Endothelial cell of umbilical vein (primary cell): ENCODE data around the gene MYOM3. TPM values are rescaled to one million over a fixed set of nuclear protein-coding genes. Genes with fewer than 3 reads are reported as not detected.

Experiments
- BruUV-seq: library from RNA; stranded (reverse); fragments of 400-500 nt; replicated peaks from 2 replicates; lab custom pipeline; 2021; lab: Mats Ljungman, UMichigan
- CTCF ChIA-PET: fragments of 300-600, 350-600 bp; sonication (Branson Sonifier 250); formaldehyde crosslinking; loops from one replicate; lab custom pipeline; 2021; ENCODE audit warnings: antibody characterized with exemption, inconsistent platforms; lab: Charles Lee
- POLR2A ChIA-PET: fragments of 300-600, 350-600 bp; sonication (Branson Sonifier 250); formaldehyde crosslinking; loops from one replicate; lab custom pipeline; 2021; ENCODE audit warnings: antibody characterized with exemption, inconsistent platforms; lab: Charles Lee
- DNase-seq: peaks from one replicate; pipeline ENCODE4 v3.0.0-alpha.2; 2011; ENCODE audit warnings: low read depth, low spot score
- FAIRE-seq: peaks from 2 replicates; lab custom pipeline; 2011; peaks lifted over from hg19 to GRCh38; lab: Jason Lieb, UNC
- H2AFZ ChIP-seq: 2 replicates; pipeline ENCODE4 v1.6.0; 2012; ENCODE audit warnings: low read depth, low read length, control low read depth, inconsistent platforms
- H3K27ac ChIP-seq: 2 replicates; pipeline ENCODE4 v1.5.1; 2011; ENCODE audit warnings: low read depth, mild to moderate bottlenecking, control low read depth, low read length, moderate library complexity; ENCODE audit not compliant: insufficient read depth
- H3K27me3 ChIP-seq, 2 experiments: 2 replicates each; pipeline versions ENCODE4 v1.6.0 to v1.6.1; 2011; ENCODE audit warnings: low read length in 2 of 2, mixed read lengths in 1 of 2; ENCODE audit not compliant: control insufficient read depth in 2 of 2, insufficient read depth in 2 of 2
- H3K36me3 ChIP-seq, 2 experiments: 2 replicates in 1 of 2; 3 replicates in 1 of 2; pipeline ENCODE4 v1.5.1; 2011; ENCODE audit warnings: low read length in 2 of 2, mild to moderate bottlenecking in 1 of 2, moderate library complexity in 1 of 2; ENCODE audit not compliant: control insufficient read depth in 2 of 2, insufficient read depth in 2 of 2; ENCODE audit errors: extremely low read depth in 1 of 2
- H3K4me1 ChIP-seq: 3 replicates; pipeline ENCODE4 v1.5.1; 2011; ENCODE audit warnings: mild to moderate bottlenecking, low read length; ENCODE audit not compliant: control insufficient read depth, insufficient read depth; ENCODE audit errors: extremely low read depth
- H3K4me2 ChIP-seq: 2 replicates; pipeline ENCODE4 v1.6.1; 2011; ENCODE audit warnings: low read length, control low read depth, mixed read lengths; ENCODE audit not compliant: insufficient read depth
- H3K4me3 ChIP-seq, 3 experiments: fragments of 200-600 bp in 1 of 3; sonication (generic), shearing (Covaris generic) in 1 of 3; replicated peaks in 1 of 3; 2 replicates each; pipeline ENCODE4 v1.5.1; 2011 to 2016; ENCODE audit warnings: control low read depth in 3 of 3, low read length in 3 of 3, mild to moderate bottlenecking in 2 of 3, inconsistent platforms in 1 of 3, low read depth in 1 of 3, moderate library complexity in 1 of 3; ENCODE audit not compliant: insufficient read depth in 1 of 3
- H3K79me2 ChIP-seq: 2 replicates; pipeline ENCODE4 v1.6.0; 2012; ENCODE audit warnings: low read length, inconsistent platforms; ENCODE audit not compliant: control insufficient read depth, insufficient read depth
- H3K9ac ChIP-seq: replicated peaks from 2 replicates; pipeline ENCODE3; 2011; ENCODE audit warnings: low read length, control low read depth; ENCODE audit not compliant: insufficient read depth; ENCODE audit errors: extremely low read depth
- H3K9me1 ChIP-seq: replicated peaks from 3 replicates; pipeline ENCODE4 v1.6.0; 2011; ENCODE audit warnings: mild to moderate bottlenecking, low read length; ENCODE audit not compliant: control insufficient read depth, insufficient read depth; ENCODE audit errors: extremely low read depth
- H3K9me3 ChIP-seq: replicated peaks from 2 replicates; pipeline ENCODE4 v1.5.1; 2012; ENCODE audit warnings: low read length, inconsistent platforms; ENCODE audit not compliant: control insufficient read depth, insufficient read depth
- H4K20me1 ChIP-seq: replicated peaks from 2 replicates; pipeline ENCODE3; 2011; ENCODE audit warnings: mild to moderate bottlenecking, low read length; ENCODE audit not compliant: control insufficient read depth, insufficient read depth; ENCODE audit errors: extremely low read depth
- JUN ChIP-seq: IDR thresholded peaks from 2 replicates; pipeline ENCODE4 v1.6.1; 2011; ENCODE audit warnings: borderline replicate concordance, low read depth; ENCODE audit not compliant: insufficient read length, insufficient read depth
- POLR2AphosphoS5 ChIP-seq: IDR thresholded peaks from 2 replicates; pipeline ENCODE4 v1.6.1; 2012; ENCODE audit warnings: low read depth, mild to moderate bottlenecking, control low read depth, low read length, moderate library complexity; ENCODE audit not compliant: insufficient read depth
- dilution Hi-C: fragments of 300-500 bp; cut with MboI; formaldehyde crosslinking; loops from one replicate; pipeline ENCODE4 v1.15.0; 2019; ENCODE audit warnings: low sequenced_read_pairs; ENCODE audit not compliant: extremely low pct_ligation_motif_present
- intact Hi-C: fragments of 100-400 bp; cut with micrococcal nuclease; formaldehyde crosslinking; loops from one replicate; pipeline ENCODE4 v1.10.0; 2022
- polyA plus RNA-seq, 4 experiments: library from polyadenylated mRNA; depleted of rRNA in 3 of 4; stranded (reverse) in 3 of 4; unstranded in 1 of 4; fragments of >200 nt; gene quantifications; 2 replicates each; pipeline versions ENCODE4 v1.2.1 to v1.2.3, GENCODE V29; 2011 to 2012; ENCODE audit warnings: missing spikeins in 1 of 4
- total RNA-seq: library from RNA; stranded (reverse); gene quantifications from 2 replicates; pipeline ENCODE4 v1.2.3, GENCODE V29; 2021
- TF ChIP-seq, protein P1 (sequence below): IDR thresholded peaks from 2 replicates; pipeline ENCODE4 v1.6.1; 2011; ENCODE audit not compliant: insufficient read depth, insufficient read length

MYOM3 gene
- total and polyA plus RNA-seq, 2 donors (not counting 3 experiments of a cell fraction or from before 2014, with no cell fraction given), result 0.11 to 0.40 TPM

DNA sequence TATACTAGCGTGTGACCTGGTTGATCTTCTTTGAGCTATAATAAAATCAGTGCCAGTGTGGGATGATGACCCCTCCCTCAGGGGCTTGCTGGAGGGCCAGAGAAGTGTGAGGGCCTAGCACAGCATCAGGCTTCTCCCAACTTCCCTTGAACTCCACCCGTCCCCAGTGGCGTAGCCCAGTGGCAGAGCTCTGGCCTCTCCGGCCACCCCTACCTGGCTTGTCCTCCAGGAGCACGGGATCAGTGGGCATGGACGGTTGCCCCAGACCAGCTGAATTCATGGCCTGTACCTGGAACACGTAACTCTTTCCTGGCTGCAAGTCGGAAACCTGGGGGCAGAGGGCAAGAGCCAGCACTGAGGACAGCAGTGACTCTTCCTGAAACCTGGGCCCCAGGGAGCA lies 36.0 kb downstream of the MYOM3 start:
- Histone ChIP-seq H3K9ac (no peak overlapping the region), H3K4me3 (no peak overlapping the region), H2AFZ (no peak overlapping the region), H3K79me2 (no peaks in the 10 kb centered on the region), H4K20me1 (no peaks in the 10 kb centered on the region), H3K27me3 (peaks cover 0 to 3% of the 10 kb centered on the region in 2 experiments), H3K27ac (no peak overlapping the region), H3K36me3 (no peaks in the 10 kb centered on the region), H3K9me1 (no peaks in the 10 kb centered on the region), H3K4me2 (no peak overlapping the region), H3K4me1 (no peaks in the 10 kb centered on the region), H3K9me3 (no peaks in the 10 kb centered on the region)
- DNase-seq, result no peak
- FAIRE-seq, result no peak
- no TSS peak for BruUV-seq
- ChIA-PET CTCF (no interaction called here), POLR2A (no interaction called here)
- intact Hi-C loops, result no loop called here
- TF ChIP-seq, protein P1, sequence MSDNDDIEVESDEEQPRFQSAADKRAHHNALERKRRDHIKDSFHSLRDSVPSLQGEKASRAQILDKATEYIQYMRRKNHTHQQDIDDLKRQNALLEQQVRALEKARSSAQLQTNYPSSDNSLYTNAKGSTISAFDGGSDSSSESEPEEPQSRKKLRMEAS, result no peak
- dilution Hi-C loops, result no loop called here

DNA sequence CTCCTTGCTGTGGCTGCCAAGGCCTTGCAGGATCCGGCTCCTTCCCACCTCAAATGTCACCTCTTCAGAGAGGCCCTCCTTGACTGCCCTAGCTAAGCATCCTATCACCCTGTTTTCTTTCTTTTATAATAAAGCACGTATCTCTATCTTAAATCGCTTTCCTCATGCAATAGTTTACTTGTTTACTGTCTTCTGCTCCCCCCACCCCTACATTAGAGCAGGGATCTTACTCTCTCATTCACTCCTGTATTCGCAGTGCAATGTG lies 36.4 kb downstream of the MYOM3 start:
- BruUV-seq, result no TSS peak
- intact Hi-C loops, result no loop called here
- Histone ChIP-seq H3K4me3 (no peak overlapping the region), H3K27me3 (peaks cover 0 to 3% of the 10 kb centered on the region in 2 experiments), H3K36me3 (no peaks in the 10 kb centered on the region), H3K27ac (no peak overlapping the region), H3K9me3 (no peaks in the 10 kb centered on the region), H4K20me1 (no peaks in the 10 kb centered on the region), H3K9me1 (no peaks in the 10 kb centered on the region), H3K9ac (no peak overlapping the region), H3K79me2 (no peaks in the 10 kb centered on the region), H3K4me1 (no peaks in the 10 kb centered on the region), H2AFZ (no peak overlapping the region), H3K4me2 (no peak overlapping the region)
- DNase-seq (no peak), FAIRE-seq (no peak)
- dilution Hi-C loops, result no loop called here
- TF ChIP-seq JUN (no peak), POLR2AphosphoS5 (no peak)
- ChIA-PET POLR2A (no interaction called here), CTCF (no interaction called here)
